Right ventricle myocardium superior (tissue), 1 donor: ENCODE data around the gene CD109. TPM values are rescaled to one million over a fixed set of nuclear protein-coding genes. Genes with fewer than 3 reads are reported as not detected.
"Not testable (repeated sequence)": the region's sequence is repeated elsewhere in the genome, so short reads cannot be mapped to it uniquely, and the experiment has no call there.

Source experiments
- ATAC-seq: fragments of 200-7000 bp; cut with Tn5 transposase; one replicate; pipeline ENCODE4 v1.9.1; 2020; ENCODE audit warnings: mild to moderate bottlenecking; ENCODE audit not compliant: poor library complexity
- DNase-seq: peaks from one replicate; pipeline ENCODE4 v3.0.0-alpha.2; 2020
- intact Hi-C: fragments of 100-400 bp; cut with DNase I; formaldehyde crosslinking; loops from one replicate; pipeline ENCODE4 v1.11.2; 2022
- total RNA-seq: library from RNA; stranded (reverse); fragmentation: NEBNext Ultra II Directional; extraction: Animal tissue kit (Norgen Biotek cat#: 25700); gene quantifications from one replicate; pipeline ENCODE4 v1.2.1, GENCODE V29; 2021
- donor health status: DM: no; HTN: yes; CAD: no; lungs with severe emphysema.

Gene CD109
- total RNA-seq, 1 donor from 2014 or later = 6.7 TPM

DNA sequence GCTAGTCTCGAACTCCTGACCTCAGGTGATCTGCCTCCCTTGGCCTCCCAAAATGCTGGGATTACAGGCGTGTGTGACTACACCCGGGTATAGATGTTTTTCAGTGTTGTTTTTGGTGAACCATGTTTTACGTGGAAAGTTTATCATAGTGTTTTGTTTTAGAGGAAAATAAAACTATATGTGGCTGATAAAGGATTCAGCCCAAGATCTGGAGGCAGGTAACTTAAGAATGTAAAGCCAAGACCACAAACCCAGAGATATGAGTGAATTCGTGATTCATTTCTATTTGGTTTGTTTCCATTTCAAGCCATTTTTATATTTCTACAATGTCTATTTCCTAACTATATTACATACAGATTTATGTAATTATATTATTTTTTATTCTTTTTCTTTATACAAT lies 16.2 kb upstream of the CD109 start:
- intact Hi-C loops, DNase-seq, ATAC-seq: not testable (repeated sequence)

DNA sequence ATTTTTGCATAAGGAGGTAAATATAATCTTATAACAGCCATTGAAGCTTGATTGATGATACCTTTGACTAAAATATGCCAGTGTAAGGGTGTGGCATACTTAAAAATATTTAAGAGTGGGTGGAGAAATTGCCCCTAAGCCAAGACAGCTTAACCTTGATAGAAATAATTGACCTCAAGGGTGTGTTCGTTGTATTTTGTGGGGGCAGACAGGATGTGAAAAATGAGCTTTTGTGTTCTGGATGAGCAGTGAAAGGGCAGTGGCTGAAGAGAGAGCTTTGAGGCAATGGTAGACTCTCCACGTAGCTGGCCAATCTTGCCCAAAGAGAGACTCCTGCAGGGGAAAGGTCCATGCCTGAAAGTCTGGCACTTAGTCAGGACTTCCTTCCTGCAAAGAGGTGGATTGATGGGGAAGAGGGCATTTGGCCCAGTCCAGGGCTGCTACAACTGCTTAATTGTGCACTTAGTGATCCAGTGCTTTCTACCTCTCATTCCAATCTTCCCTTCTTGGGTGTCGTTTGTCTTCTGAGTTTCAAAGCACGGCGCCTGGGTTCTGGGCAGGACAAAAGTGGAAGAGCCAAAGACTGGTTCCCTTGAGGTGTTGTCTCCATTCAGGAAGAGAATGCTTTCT lies 15.6 kb upstream of the CD109 start:
- DNase-seq (no peak), ATAC-seq (no peak)
- intact Hi-C loops = no loop called here

DNA sequence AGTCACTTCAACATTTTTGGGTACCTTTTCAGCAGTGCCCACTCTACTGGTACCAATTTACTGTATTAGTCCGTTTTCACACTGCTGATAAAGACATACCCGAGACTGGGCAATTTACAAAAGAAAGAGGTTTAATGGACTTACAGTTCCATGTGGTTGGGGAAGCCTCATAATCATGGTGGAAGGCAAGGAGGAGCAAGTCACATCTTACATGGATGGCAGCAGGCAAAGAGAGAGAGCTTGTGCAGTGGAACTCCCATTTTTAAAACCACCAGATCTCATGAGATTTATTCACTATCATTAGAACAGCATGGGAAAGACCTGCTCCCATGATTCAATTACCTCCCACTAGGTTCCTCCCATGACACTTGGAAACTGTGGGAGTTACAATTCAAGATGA lies 12.4 kb upstream of the CD109 start:
- DNase-seq, ATAC-seq, intact Hi-C loops: not testable (repeated sequence)

DNA sequence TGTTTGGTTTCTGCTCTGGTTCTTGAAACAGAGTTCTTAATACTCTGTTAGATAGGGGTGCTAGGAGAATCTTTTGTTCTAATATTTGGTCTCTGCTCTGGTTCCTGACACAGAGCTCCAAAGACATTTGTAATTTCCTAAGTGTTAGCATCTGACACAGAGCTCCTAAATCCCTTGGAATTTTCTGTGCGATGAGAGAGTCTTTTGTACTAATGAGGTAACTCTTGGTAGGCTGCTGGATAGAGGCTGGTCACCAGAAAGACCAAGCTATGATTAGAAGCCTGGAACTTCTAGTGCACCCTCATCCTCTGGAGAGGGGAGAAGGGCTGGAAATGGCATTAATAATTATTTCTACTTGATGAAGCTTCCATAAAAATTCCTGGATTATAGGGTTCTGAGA lies 7.7 kb upstream of the CD109 start:
- no peak for ATAC-seq
- intact Hi-C loops = no loop called here
- DNase-seq = no peak

DNA sequence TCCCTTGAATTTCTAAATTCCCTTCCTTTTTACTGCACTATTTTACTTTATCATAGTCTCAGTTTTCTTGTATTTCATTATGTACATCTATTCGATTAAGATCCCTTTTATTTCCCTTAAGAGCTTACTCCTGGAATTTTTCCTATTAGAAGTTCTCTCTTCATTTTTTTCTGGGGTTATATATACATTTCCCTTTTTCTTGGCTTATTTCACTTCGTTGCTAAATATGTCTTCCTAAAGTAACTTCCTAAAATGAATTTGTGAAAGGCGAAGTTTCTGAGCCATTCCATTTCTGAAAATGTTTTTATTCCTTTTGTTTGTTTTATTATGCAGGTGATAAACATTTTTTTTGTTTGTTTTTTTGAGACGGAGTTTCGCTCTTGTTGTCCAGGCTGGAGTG lies 5.9 kb upstream of the CD109 start:
- ATAC-seq = no peak
- no peak for DNase-seq
- intact Hi-C loops = no loop called here

DNA sequence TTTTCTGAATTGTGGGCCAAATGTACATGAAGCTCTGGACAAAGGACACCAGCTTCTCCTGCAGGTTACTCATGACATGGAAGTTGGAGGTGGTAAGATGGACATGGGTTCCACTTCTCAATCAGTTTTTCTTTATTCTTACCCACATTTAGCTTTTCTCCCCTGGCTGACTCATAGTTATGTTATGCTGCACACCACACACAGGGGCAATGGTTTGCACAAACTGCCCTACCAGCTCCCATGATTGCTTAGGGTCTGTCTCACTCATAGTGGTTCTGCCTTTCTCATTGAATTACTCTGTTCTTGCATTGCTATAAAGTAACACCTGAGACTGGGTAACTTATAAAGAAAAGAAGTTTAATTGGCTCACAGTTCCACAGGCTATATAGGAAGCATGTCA lies 4.5 kb upstream of the CD109 start:
- intact Hi-C loops = no loop called here
- ATAC-seq (no peak), DNase-seq (no peak)

DNA sequence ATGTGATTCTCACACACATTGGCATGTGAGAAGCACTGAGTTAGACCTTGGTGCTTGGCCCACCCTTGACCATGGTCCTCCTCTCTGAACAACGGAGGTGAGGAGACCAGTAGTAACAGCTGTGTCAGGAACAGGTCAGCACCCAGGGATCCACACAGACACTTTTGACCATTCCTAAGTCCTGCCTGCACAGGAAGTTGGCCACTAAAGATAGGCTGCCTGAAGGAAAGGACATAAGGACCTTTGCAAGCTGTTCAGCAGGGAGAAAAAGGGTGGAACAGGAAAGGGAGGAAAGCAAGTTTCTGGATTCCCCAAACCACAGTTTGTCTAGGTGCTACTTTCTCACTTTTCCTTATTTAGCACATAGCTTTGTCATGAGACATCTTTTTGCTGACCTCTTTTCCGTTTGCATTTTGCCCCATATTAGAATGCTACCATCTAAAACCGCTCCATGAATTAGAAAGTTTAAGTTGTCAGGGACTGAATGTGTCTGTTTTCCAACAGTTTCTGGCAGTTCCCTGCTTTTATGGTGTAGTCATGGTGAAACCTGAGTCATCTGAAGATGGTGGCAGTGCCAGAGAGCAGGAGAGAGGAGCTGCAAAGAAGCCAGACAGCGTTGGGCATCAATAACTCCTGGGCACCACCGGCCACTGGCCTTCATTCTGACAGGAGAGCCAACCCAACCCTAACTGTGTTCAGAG lies 1.1 kb upstream of the CD109 start:
- ATAC-seq (no peak), DNase-seq (no peak)
- intact Hi-C loops = no loop called here

DNA sequence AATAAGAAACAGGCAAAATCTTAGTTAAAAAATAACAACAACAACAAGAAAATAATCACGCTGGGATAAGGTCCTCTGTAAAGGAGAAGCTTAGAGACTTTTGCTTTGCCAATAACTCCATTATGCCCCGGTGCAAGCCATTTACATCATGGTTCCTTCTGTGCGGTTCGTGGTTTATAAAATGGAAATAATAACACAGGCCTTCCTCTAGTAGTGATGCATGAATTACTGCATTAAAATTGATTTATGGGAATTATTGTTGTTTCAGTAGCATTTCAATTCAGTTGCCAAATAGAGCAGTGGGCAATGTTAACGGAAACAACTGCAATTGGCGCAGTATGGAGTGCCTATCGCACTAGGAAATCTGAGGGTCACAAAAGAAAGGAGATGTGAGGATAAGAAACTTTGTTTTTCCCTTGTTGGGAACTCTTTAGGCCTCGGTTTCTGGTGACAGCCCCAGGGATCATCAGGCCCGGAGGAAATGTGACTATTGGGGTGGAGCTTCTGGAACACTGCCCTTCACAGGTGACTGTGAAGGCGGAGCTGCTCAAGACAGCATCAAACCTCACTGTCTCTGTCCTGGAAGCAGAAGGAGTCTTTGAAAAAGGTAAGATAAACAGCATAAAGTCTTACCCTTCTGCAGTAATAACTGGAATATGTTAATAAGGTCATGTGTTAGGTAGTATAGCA lies 1.1 kb downstream of the CD109 start:
- DNase-seq (no peak), ATAC-seq (no peak)
- intact Hi-C loops = no loop called here

DNA sequence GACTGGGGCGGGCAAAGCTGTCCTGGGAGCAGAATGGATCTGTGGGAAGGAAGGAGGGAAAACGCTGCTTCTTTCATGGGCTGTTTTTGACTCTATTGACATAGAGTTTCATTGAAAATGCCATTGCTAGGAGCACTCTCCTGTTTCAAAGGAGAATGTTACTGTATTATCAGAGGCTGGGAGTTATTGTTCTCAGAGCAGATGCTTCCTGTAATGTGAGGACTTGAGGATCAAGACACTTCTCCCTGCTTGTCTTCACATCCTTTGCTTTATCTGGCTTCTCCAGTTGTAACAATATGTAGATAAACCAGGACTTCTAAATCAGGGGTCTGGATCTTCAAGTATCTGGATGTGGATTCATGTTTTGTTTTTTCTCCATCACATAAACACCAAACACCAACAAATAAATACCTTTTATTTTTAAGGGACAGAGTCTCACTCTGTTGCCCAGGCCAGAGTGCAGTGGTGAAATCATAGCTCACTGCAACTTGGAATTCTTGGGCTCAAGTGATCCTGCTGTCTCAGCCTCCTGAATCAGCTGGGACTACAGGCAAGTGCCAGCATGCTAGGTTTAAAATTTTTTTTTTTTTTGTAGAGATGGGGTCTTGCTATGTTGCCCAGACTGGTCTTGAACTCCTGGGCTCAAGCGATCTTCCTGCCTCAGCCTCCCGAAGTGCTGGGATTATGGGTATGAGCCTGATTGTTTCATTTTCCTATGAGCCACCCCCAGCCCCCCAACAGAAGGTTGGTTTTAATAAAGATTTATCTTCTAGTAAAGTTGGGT lies 3.9 kb downstream of the CD109 start:
- intact Hi-C loops = no loop called here
- ATAC-seq = no peak
- no peak for DNase-seq

DNA sequence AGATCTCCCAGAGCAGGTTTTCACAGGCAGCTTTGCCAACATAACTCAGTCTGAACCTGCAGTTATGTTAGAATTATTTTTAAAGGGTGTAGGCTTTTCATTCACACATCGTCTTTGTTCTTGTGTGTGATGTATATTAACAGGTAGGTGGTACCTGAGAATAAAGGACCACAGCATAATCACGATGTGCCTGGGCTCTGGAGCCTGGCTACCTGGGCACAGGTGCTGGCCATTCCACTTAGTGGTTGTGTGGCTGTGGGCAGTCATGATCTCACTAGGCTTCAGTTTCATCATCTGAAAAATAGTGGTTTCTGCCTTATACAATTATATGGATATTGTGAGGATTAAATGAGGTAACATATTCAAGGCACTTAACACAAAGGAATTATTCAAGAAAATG lies 6.4 kb downstream of the CD109 start:
- intact Hi-C loops = no loop called here
- ATAC-seq (no peak), DNase-seq (no peak)

DNA sequence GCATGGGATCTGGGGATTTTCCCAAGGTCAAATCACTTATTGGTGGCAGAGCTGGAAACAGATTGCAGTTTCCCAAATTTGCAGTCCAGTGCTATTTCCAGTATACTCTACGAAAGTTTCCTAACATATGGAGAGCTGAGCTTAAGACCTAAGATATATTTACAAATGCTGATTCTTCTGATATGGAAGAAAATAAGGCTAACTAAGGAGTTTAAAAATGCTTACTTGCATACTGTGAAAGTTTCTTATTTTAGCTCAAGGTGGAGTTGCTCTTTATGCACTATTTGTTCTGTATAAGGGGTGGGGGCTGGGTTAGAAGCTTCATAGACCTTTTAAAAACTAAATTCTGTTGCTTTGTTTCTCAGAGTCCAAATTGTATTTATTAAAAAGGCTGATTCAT lies 7.5 kb downstream of the CD109 start:
- DNase-seq = no peak
- ATAC-seq = no peak
- intact Hi-C loops = no loop called here

DNA sequence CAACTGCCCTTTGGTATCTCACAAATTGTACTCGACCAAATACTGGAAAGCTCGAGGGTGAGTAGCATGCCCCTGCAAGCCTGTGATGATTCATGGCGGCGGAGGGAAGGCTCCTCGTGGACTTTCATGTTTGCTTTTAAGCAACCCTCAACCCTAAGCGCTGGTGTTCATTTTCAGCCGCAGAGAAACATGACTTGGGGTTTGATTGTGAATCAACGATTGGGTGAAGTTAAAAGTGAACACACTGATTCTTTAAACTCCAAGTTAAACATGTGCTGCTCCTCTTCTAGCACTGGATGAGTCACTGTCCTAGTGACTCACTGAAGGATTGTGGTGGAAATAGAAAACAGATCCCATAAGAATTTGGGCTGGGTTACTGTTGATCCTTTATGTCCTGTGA lies 8.3 kb downstream of the CD109 start:
- intact Hi-C loops = no loop called here
- ATAC-seq (no peak), DNase-seq (no peak)

DNA sequence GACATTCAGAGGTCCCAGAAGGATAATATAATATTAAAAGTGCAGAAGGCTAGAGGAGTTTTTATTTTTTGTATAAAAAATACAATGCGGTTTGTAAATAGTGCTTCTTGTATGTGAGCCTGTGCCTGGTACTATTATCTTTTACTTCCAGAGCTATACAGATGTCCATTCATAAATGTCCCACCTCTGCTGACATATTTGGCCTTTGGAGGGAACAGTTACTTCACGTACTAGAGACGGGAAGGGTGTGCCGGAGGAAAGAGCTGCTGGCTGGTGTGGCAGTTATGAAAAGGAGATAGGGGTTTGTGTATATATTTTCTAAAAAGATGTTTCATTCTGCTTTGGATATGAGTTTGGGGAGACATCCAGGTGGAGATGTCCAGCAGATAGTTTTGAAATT lies 8.8 kb downstream of the CD109 start:
- ATAC-seq = no peak
- intact Hi-C loops = no loop called here
- no peak for DNase-seq

DNA sequence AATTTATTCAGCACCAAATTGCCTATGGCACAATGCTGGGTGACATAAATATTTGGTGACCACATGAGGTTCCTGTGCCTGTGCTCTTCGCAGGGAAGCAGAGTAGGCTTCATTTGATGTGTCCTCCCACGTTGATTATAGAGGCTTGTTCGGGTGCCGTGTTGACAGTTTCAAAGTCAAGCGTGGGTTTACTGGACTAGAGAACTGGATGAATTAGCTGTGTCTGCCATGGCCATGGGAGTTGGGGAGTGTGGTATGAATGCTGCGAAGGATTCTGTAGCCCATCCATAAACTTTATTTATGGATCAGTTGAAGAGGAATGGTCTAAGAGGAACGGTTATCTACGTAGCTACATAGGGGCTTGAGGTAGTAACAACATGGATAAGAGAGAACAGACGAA lies 11.0 kb downstream of the CD109 start:
- ATAC-seq (no peak), DNase-seq (no peak)
- intact Hi-C loops = no loop called here

DNA sequence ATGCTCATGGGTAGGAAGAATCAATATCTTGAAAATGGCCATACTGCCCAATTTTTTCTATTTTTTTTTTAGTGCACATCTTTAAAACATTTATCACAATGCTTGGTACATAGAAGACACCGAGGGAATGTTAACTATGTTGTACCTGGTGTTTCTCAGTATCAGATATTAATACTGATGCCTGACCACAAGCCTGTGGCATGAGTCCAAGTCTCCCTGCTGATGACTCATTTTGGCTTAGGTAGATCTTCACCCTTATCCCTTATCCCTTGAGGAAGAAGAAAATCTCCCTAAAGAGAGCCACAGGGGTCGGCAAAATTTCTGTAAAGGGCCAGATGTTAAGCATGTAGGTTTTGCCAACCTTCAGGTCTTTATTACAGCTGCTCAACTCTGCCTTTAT lies 14.5 kb downstream of the CD109 start:
- intact Hi-C loops = no loop called here
- ATAC-seq = no peak
- DNase-seq = no peak

DNA sequence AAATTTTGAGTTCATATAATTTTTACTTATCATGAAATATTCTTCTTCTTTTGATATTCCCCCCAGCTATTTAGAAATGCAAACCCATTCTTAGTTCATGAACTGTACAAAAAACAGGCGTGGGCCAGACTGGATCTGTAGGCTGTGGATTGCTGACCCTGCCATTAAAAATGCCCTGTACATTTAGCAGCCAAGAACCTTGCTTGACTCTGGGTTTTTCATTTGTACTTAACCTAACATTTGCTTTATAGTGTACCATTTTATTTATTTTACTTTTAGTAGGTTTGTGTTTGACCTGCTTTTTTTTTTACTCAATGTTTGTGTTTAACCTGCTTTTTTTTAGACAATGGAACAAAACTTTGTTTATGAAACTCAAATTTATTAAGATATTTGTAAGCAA lies 14.9 kb downstream of the CD109 start:
- intact Hi-C loops = no loop called here
- ATAC-seq = no peak
- DNase-seq = no peak

DNA sequence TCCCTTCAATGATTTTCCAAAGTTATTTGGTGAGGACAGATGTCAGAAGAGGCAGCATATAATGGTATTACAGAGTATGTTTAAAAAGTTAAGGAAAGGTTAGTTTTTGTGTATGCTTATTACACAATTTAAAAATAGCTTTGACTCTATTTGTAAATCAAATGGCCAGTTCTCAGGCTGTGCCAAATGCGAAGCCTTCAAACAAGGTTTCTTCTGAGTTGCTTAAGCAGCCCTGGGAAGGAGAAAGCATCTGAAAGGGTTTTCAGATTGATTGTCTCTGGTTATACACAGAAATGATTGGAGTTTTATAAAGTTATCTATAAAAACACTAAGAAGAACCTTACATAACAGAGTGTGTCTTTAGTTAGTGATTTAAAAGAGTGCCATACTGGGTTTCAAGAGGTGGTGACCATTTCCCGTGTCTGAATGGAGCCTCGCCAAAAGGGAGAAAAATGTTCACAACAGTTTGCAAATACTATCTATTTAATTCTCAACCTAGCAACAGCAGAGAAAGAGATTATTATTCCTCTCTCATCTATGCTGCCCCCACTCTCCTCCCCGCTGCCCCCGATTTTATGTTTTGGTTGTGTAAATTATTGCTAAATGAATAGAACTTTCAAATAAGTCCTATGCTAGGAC lies 16.7 kb downstream of the CD109 start:
- ATAC-seq (no peak), DNase-seq (no peak)
- intact Hi-C loops = no loop called here

DNA sequence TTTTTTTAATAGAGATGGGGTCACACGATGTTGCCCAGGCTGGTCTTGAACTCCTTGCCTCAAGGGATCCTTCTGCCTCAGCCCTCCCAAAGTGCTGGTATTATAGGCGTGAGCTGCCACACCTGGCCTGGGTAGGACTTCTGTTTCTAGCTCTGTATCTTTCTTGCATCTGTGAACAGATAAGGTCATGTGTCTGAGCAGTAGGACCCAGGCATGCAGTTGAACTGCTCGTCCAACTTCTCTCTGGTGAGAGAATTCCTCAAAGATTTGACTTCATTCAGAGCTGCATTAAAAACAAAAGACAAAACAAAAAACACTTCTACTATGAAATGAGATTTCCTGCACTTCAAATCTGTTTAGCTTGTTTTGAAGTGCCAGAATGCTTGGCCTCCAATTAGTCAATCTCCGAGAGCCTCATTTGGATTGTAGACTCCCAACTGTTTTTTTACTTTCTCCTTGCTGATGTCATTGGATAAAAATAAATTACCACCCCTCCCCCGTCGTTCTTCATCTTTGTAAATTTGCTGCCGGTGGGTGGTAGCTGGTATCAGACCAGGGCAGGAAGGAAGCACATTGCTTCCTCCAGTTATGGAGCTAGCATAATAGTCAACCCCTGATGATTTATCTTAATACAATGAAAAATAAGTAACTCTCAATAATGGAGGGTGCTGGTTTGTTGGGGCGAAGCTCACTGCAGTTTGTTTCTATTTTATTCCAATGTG lies 17.6 kb downstream of the CD109 start:
- no peak for DNase-seq
- intact Hi-C loops = no loop called here
- no peak for ATAC-seq
